Ovary (tissue), 3 donors: ENCODE results near the gene COBL.

Experiments used
- EP300 ChIP-seq: sonication (generic); formaldehyde crosslinking; IDR thresholded peaks from one replicate; pipeline ENCODE4 v1.6.1; 2017; ENCODE audit warnings: antibody characterized with exemption
- POLR2A ChIP-seq: fragments of 450-650 bp; IDR thresholded peaks from one replicate; pipeline ENCODE4 v1.6.1; 2017; ENCODE audit warnings: antibody characterized with exemption, mild to moderate bottlenecking, moderate library complexity
- TF ChIP-seq, protein P1 (sequence below), 3 donors: fragments of 450-650 bp in 2 of 3; fragments of 200-600 bp in 1 of 3; IDR thresholded peaks; one replicate each; pipeline versions ENCODE4 v1.5.1 to v1.8.0; 2016 to 2022; ENCODE audit warnings: antibody characterized with exemption in 3 of 3, mild to moderate bottlenecking in 1 of 3
- donor health status: DM: no; HTN: no; CAD: no.

DNA sequence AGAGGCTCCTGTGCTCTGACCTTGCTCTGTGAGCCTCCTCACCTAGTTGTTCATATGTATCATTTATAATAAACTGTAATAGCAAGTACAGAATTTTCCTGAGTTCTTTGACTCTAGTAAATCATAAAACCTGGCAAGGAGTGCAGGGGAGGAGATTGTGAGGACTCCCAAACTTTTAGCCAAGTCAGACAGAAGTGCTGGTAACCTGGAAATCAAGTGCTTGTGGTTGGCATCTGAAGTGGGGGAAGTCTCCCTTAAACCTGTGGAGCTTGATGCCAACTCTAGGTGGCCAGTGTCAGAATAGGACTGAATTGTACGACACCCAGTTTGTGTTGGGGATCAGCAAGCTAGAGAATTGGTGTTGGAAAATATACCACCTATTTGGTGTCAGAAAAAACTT is 327.6 kb downstream of the COBL start:
- TF ChIP-seq, protein P1, sequence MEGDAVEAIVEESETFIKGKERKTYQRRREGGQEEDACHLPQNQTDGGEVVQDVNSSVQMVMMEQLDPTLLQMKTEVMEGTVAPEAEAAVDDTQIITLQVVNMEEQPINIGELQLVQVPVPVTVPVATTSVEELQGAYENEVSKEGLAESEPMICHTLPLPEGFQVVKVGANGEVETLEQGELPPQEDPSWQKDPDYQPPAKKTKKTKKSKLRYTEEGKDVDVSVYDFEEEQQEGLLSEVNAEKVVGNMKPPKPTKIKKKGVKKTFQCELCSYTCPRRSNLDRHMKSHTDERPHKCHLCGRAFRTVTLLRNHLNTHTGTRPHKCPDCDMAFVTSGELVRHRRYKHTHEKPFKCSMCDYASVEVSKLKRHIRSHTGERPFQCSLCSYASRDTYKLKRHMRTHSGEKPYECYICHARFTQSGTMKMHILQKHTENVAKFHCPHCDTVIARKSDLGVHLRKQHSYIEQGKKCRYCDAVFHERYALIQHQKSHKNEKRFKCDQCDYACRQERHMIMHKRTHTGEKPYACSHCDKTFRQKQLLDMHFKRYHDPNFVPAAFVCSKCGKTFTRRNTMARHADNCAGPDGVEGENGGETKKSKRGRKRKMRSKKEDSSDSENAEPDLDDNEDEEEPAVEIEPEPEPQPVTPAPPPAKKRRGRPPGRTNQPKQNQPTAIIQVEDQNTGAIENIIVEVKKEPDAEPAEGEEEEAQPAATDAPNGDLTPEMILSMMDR (IDR thresholded peaks at IDR 0.05) = no peak
- no peak for TF ChIP-seq POLR2A
- TF ChIP-seq EP300 = no peak
